Fibroblast of lung (primary cell): ENCODE data around the gene ZNF148. TPM values are rescaled to one million over a fixed set of nuclear protein-coding genes. Genes with fewer than 3 reads are reported as not detected.

ENCODE experiments used
- DNase-seq, 2 donors: peaks; one replicate each; pipeline versions ENCODE4 v3.0.0 to v3.0.0-alpha.2; 2010; ENCODE audit warnings: low read depth in 2 of 2
- H2AFZ ChIP-seq: 2 replicates; pipeline ENCODE4 v1.5.1; 2012; ENCODE audit warnings: low read length, control low read depth, inconsistent platforms
- H3K27ac ChIP-seq: 2 replicates; pipeline ENCODE4 v1.5.1; 2011; ENCODE audit warnings: low read length, control low read depth; ENCODE audit not compliant: insufficient read depth
- H3K27me3 ChIP-seq: 2 replicates; pipeline ENCODE4 v1.5.1; 2011; ENCODE audit warnings: mild to moderate bottlenecking, low read length; ENCODE audit not compliant: control insufficient read depth, insufficient read depth
- H3K36me3 ChIP-seq: 2 replicates; pipeline ENCODE4 v1.5.1; 2011; ENCODE audit warnings: low read length; ENCODE audit not compliant: control insufficient read depth, insufficient read depth
- H3K4me1 ChIP-seq: 2 replicates; pipeline ENCODE4 v1.5.1; 2011; ENCODE audit warnings: low read length; ENCODE audit not compliant: control insufficient read depth, insufficient read depth; ENCODE audit errors: extremely low read depth
- H3K4me2 ChIP-seq: 2 replicates; pipeline ENCODE4 v1.5.1; 2011; ENCODE audit warnings: low read length, control low read depth; ENCODE audit not compliant: insufficient read depth; ENCODE audit errors: extremely low read depth
- H3K4me3 ChIP-seq, 4 experiments: fragments of 200-600 bp in 1 of 4; sonication (generic) in 1 of 4; replicated peaks in 1 of 4; 2 replicates each; pipeline ENCODE4 v1.5.1; 2011 to 2016; ENCODE audit warnings: low read length in 4 of 4, low read depth in 3 of 4, mild to moderate bottlenecking in 3 of 4, control low read depth in 2 of 4, inconsistent platforms in 1 of 4, mixed read lengths in 1 of 4; ENCODE audit not compliant: insufficient read depth in 1 of 4; ENCODE audit errors: control extremely low read depth in 1 of 4
- H3K79me2 ChIP-seq: 2 replicates; pipeline ENCODE4 v1.5.1; 2012; ENCODE audit warnings: mild to moderate bottlenecking, low read length, inconsistent platforms; ENCODE audit not compliant: control insufficient read depth, insufficient read depth
- H3K9ac ChIP-seq: 2 replicates; pipeline ENCODE4 v1.5.1; 2011; ENCODE audit warnings: mild to moderate bottlenecking, low read length, control low read depth; ENCODE audit not compliant: insufficient read depth
- H3K9me3 ChIP-seq: 2 replicates; pipeline ENCODE4 v1.5.1; 2012; ENCODE audit warnings: low read depth, low read length; ENCODE audit not compliant: control insufficient read depth, insufficient read depth
- H4K20me1 ChIP-seq: 2 replicates; pipeline ENCODE4 v1.5.1; 2011; ENCODE audit warnings: low read length; ENCODE audit not compliant: control insufficient read depth, insufficient read depth; ENCODE audit errors: extremely low read depth
- CTCF ChIP-seq, 2 donors: IDR thresholded peaks in 1 of 2; conservative IDR thresholded peaks in 1 of 2; 1 replicate in 1 of 2; 2 replicates in 1 of 2; pipeline ENCODE4 v1.5.1; 2011 to 2012; ENCODE audit warnings: low read length in 2 of 2, control low read depth in 1 of 2, inconsistent platforms in 1 of 2, low read depth in 1 of 2, mild to moderate bottlenecking in 1 of 2
- EZH2 ChIP-seq: IDR thresholded peaks from 2 replicates; pipeline ENCODE4 v1.5.1; 2012; ENCODE audit warnings: low read length, control low read depth, mild to moderate bottlenecking; ENCODE audit errors: missing control alignments
- polyA plus RNA-seq, 2 donors: library from polyadenylated mRNA; depleted of rRNA in 1 of 2; stranded (reverse) in 1 of 2; unstranded in 1 of 2; fragments of >200 nt; gene quantifications; 2 replicates each; pipeline ENCODE4 v1.2.1, GENCODE V29; 2011 to 2012; ENCODE audit warnings: missing spikeins in 1 of 2
- total RNA-seq: library from RNA; depleted of rRNA; stranded (reverse); fragments of >200 nt; gene quantifications from 2 replicates; pipeline ENCODE4 v1.2.1, GENCODE V29; 2014

Gene ZNF148
- total and polyA plus RNA-seq, 2 donors (not counting 1 experiment from before 2014, with no cell fraction given), result 37.7 to 41.3 TPM

- no peaks in the 10 kb centered on the region for H3K27me3 ChIP-seq
- H3K36me3 ChIP-seq, result no peaks in the 10 kb centered on the region
- H3K27ac ChIP-seq, result no peak overlapping the region
- no peaks in the 10 kb centered on the region for H3K79me2 ChIP-seq
- no peaks in the 10 kb centered on the region for H4K20me1 ChIP-seq
- no peak overlapping the region for H3K9ac ChIP-seq
- no peak overlapping the region for H2AFZ ChIP-seq
- DNase-seq, result no peak
- no peak overlapping the region for H3K4me2 ChIP-seq
- no peak overlapping the region for H3K4me3 ChIP-seq
- no peaks in the 10 kb centered on the region for H3K4me1 ChIP-seq
- no peak for TF ChIP-seq EZH2
- no peak for TF ChIP-seq CTCF (conservative IDR thresholded peaks at IDR 0.05 in 1 of 2, IDR thresholded peaks at IDR 0.05 in 1 of 2; ENCODE audit: low read depth in 1 of 2, low read length in 2 of 2)
- H3K9me3 ChIP-seq, result no peaks in the 10 kb centered on the region
Observed at GRCh38 chr3:125179143-125179883, 195.8 kb downstream of the ZNF148 start.

GRCh38 chr3:125177746-125178145 lies 197.4 kb downstream of the ZNF148 start:
- DNase-seq, result no peak
- no peak overlapping the region for H3K27ac ChIP-seq
- no peaks in the 10 kb centered on the region for H3K79me2 ChIP-seq
- TF ChIP-seq CTCF (conservative IDR thresholded peaks at IDR 0.05 in 1 of 2, IDR thresholded peaks at IDR 0.05 in 1 of 2; ENCODE audit: low read depth in 1 of 2, low read length in 2 of 2), result no peak
- no peak for TF ChIP-seq EZH2
- H3K9me3 ChIP-seq, result no peaks in the 10 kb centered on the region
- no peak overlapping the region for H3K4me2 ChIP-seq
- no peak overlapping the region for H3K9ac ChIP-seq
- no peaks in the 10 kb centered on the region for H3K36me3 ChIP-seq
- no peaks in the 10 kb centered on the region for H3K4me1 ChIP-seq
- no peaks in the 10 kb centered on the region for H3K27me3 ChIP-seq
- H4K20me1 ChIP-seq, result no peaks in the 10 kb centered on the region
- H3K4me3 ChIP-seq, result no peak overlapping the region
- no peak overlapping the region for H2AFZ ChIP-seq

Other genes starting within 250 kb of the ZNF148 start
- gene SLC12A8, start 162.6 kb downstream of the ZNF148 start, total RNA-seq, result 9.8 and 19.5 TPM in 2 replicates
- gene SLC12A8, start 162.6 kb downstream of the ZNF148 start, polyA plus RNA-seq, result 7.6 and 15.1 TPM in 2 replicates
- 23.8 and 28.8 TPM in 2 replicates for gene SNX4, start 144.9 kb upstream of the ZNF148 start, total RNA-seq
- gene SNX4, start 144.9 kb upstream of the ZNF148 start, polyA plus RNA-seq, result 15.9 and 22.1 TPM in 2 replicates
- gene OSBPL11, start 220.2 kb upstream of the ZNF148 start, total RNA-seq, result 11.0 and 11.2 TPM in 2 replicates
- gene OSBPL11, start 220.2 kb upstream of the ZNF148 start, polyA plus RNA-seq, result 8.9 and 9.0 TPM in 2 replicates